Stimulated activated CD4-positive, alpha-beta T cell treated with anti-CD3 and anti-CD28 coated beads, Interleukin-12 subunit alpha, Interleukin-12 subunit beta, amount 100 ng/mL, for 48 hours (primary cell): ENCODE data around the gene CTNNA2.

Source experiments
- DNase-seq, 3 donors: peaks; one replicate each; pipeline ENCODE4 v3.0.0-alpha.2; 2020; ENCODE audit warnings: low read depth in 2 of 3, low spot score in 1 of 3

The CTNNA2 gene

DNA sequence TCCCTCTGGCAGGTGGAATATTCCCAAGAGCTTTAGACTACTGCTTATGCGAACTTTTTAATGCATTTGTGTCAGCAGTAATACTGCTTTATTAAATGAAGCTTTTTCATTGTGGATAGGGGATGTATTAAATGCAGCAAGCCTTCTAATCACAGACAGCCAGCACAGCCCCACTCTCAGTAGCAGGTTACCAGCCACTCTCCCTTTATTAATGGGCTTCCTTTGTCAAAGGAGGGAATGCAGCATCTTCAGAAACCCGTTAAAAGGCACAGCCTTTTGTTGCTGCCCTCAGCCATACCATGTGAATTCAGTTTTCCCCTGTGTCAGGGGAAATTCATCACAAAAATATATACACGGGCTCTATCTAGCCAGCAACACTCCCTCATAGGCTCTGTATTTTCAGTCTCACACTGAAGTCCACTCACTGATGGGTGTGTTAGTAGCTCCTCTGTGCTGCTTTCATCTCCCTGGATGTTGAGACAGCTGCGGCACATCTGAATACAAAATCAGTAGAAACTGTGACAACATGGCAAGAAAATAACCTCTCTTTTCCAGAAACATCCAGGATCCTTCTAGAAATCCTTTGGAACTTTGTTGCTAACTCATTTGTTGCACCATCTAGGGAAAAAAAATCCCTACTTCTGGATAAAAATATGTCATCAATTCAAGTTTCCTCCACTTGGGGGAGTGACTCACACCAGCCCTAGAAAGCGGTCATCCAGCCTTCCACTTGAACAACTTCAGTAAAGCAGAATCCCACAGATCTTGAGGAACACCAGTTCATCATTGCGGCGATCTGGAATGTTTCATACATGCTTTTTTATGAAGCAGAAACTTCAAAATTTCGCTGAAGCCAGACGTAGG, 743.3 kb downstream of the CTNNA2 start:
- no peak for DNase-seq

DNA sequence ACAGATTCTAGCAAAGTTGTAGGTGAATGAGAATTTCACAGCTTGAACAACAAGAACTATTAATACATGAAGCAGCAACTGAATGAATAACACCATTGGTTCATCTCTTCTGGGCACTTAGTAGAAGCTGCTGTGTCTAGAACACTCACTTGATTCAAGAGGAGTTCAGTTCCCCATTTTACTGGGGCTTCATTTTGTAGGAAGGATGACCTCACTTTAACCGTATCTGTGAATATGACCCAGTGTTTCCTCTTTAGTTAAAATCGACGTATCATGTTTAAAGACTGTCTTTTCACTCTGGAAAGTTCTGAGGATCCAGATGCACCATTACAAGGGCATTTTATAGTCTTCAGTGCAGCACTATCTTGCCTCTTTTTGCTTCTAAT, 743.9 kb downstream of the CTNNA2 start:
- DNase-seq, result no peak

GRCh38 chr2:80257450-80257849, 744.6 kb downstream of the CTNNA2 start:
- DNase-seq, result no peak

- DNase-seq, result no peak
Observed at GRCh38 chr2:80258341-80258740, 745.5 kb downstream of the CTNNA2 start.

- no peak for DNase-seq
Observed at GRCh38 chr2:80258793-80259192, 745.9 kb downstream of the CTNNA2 start.

DNA sequence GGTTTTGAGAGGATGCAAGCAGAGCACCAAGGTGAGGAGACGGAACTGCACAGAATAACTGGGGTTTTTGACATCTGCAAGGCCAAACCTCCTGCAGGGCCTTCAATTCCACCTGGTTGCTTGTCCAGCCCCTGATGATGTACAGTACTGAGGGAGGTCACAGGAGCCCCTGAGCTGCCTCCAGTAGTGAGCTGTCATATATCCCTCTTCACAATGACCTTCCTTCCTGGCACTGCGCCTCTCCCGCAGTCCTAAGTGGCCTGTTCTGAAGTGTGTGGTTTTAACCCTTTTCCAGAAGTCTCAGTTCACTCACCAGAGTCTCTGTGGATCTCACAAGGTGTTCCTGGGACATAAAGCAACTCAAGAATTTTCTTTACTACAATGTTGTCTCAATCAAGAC, 746.4 kb downstream of the CTNNA2 start:
- DNase-seq, result no peak

DNA sequence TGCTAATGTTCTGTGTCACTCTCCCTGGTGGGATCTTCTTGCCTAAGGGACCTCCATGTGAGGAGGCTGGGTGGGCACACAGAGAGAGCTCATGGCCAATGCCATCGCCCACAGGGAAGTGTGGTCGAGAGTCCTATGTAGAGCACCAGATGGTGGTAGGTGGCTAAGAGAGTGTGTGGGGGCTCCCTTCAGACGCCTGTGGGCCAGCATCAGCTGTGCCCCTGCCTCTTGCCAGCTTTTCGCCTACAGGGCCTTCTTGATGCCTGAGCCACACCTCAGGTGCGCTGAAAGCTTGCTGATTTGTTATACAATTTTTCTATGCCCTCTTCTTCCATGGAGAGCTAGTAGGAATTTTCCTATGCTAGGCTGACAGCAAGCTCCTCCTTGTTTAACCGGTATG, 753.4 kb downstream of the CTNNA2 start:
- DNase-seq, result no peak

- no peak for DNase-seq
Observed at GRCh38 chr2:80269806-80270205, 757.0 kb downstream of the CTNNA2 start.

DNA sequence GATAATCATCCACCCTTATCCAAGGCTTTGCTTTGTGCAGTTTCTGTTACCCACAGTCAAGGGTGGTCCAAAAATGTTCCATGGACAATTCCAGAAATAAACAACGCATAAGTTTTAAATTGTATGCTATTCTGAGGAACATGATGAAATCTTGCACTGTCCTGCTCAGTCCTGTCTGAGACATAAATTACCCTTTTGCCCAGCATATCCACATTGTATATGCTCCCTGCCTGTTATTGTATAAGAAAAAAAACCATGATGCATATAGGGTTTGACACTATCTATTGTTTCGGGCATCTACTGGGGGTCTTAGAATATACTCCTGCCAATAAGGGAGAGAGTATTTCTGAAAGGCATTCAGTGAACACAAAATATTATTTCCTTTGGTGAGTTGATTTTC, 767.7 kb downstream of the CTNNA2 start:
- DNase-seq, result no peak

DNA sequence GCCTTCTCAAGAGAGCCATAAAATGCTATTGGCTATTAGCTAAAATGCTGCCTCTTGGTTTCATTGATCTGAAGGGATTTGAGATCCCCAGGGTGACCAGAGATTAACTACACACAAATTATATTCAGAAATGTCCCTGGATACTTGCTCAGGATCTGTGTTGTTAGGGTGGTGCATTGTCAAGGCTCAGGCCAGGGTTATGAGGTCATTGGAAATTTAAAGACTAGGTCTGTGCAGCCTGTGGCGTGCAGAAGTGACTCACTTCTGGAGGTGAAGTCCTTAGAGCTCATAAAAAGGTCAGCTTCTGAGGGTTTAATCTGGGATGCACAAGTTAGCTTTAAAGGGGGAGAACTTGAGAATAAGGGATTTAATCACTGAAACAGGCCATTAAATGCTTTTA, 768.2 kb downstream of the CTNNA2 start:
- no peak for DNase-seq

GRCh38 chr2:80288576-80288975, 775.7 kb downstream of the CTNNA2 start:
- DNase-seq, result no peak

DNA sequence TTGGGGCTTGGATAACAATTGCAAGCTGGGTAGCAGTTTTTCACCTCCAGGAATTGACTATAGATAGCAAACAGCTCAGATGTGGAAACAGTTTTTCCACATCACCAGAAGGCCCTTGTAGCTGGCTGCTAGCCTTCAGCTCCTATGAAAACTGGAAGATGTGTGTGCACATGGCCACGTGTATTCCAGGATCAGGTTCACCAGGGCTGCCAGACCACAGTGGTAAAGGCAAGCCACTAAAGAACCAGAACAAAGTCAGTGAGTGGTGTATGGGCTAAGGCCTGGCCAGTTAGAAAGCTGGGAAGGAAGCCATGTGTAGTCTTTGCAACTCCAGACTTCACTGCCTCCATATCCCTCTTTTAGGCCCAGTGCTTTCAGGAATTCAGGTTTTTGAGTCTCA, 778.8 kb downstream of the CTNNA2 start:
- DNase-seq, result no peak

DNA sequence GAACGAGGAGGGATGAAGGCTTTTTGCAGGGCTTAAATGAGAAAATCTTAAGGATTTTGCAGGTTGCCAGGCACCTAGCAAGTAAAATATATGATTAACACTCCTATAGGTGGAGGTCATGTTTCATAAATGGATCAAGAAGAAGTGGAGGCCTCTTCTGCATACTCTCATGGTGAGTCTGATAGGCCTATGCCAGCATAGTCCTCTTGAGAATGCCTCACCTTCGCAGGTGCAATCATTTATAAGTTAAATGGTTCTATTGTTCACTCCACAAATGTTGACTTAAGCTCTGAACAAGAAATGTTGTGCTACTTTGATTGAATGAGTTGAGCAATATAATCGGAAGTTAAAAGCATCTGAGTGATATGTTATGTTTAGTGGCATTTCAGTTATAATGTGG, 779.6 kb downstream of the CTNNA2 start:
- no peak for DNase-seq

GRCh38 chr2:80293039-80293438, 780.2 kb downstream of the CTNNA2 start:
- no peak for DNase-seq

- no peak for DNase-seq
Observed at GRCh38 chr2:80298954-80299353, 786.1 kb downstream of the CTNNA2 start.

- DNase-seq, result no peak
Observed at GRCh38 chr2:80299661-80300060, 786.8 kb downstream of the CTNNA2 start.

- DNase-seq, result no peak
Observed at GRCh38 chr2:80300346-80300745, 787.5 kb downstream of the CTNNA2 start.

DNA sequence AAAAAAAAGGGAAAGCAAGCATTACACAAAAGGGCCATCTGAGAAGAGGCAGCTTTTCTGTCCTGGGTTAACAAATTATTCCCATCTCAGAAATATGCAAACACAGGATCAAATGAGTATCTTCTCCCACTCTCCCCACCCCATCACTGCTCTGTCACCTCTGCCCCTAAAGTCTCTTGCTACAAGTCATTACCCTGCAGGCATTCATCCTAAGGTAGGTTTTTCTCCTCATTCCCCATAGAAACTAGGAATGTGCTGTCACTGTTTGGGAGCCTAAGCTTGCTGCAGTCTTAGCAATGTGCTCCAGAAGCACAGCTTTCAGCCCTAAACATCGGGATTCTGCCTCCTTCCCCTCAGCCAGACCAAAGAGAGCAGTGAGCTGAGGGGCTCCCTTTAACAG, 788.1 kb downstream of the CTNNA2 start:
- DNase-seq, result no peak

- no peak for DNase-seq
Observed at GRCh38 chr2:80302001-80302313, 789.1 kb downstream of the CTNNA2 start.

DNA sequence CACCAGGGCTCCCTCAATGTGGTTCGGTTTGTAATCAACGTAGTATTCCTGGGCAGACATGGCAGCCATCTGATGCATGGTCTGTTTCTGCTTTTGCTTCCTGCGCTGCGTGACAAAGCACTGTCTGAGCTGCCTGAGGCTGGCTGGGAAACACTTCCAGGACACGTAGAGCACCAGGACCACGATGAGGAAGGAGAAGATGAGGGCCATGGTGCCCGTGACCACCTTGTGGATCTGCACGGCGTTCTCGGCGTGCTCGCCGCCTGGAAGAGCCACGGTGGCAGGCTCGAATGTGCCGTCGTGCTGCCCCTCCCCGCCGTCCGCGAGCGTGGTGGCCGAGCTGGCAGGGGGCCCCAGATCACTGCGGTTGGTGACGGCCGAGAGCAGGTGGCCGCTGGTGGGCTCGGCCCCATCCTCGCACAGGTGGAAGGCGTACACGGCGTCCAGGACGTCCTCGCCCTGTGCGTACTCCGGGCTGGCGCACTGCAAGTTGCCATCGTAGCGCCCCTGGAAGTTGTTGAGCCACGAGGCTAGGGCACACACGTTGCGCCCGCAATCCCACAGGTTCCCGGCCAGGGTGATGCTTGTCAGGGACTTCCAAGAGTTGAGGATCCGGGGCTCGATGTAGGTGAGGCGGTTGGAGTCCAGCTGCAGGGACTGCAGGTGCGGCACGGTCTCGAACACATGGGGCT, 789.6 kb downstream of the CTNNA2 start:
- no peak for DNase-seq

GRCh38 chr2:80303006-80303908, 790.4 kb downstream of the CTNNA2 start:
- no peak for DNase-seq
